Osteoblast (primary cell): Measurements from ENCODE around the gene ARHGAP18. TPM values are rescaled to one million over a fixed set of nuclear protein-coding genes. Genes with fewer than 3 reads are reported as not detected.

Source experiments
- DNase-seq: peaks from one replicate; pipeline ENCODE4 v3.0.0; 2011; ENCODE audit warnings: low spot score, mixed read lengths; ENCODE audit not compliant: insufficient read length; ENCODE audit errors: missing footprints
- H2AFZ ChIP-seq: 2 replicates; pipeline ENCODE4 v1.6.0; 2011; ENCODE audit warnings: mild to moderate bottlenecking, low read length
- H3K27ac ChIP-seq: 2 replicates; pipeline ENCODE4 v1.5.1; 2011; ENCODE audit warnings: mild to moderate bottlenecking, low read depth, low read length, moderate library complexity
- H3K27me3 ChIP-seq: 2 replicates; pipeline ENCODE4 v1.6.0; 2012; ENCODE audit warnings: mild to moderate bottlenecking, control low read depth, inconsistent platforms, low read length, moderate library complexity; ENCODE audit not compliant: insufficient read depth
- H3K36me3 ChIP-seq: 2 replicates; pipeline ENCODE4 v1.5.1; 2011; ENCODE audit warnings: mild to moderate bottlenecking, low read length, control low read depth, moderate library complexity; ENCODE audit not compliant: insufficient read depth
- H3K4me1 ChIP-seq: 2 replicates; pipeline ENCODE4 v1.5.1; 2011; ENCODE audit warnings: mild to moderate bottlenecking, low read length, control low read depth, moderate library complexity; ENCODE audit not compliant: insufficient read depth
- H3K4me2 ChIP-seq: 2 replicates; pipeline ENCODE4 v1.6.0; 2011; ENCODE audit warnings: mild to moderate bottlenecking, low read length; ENCODE audit not compliant: insufficient read depth
- H3K4me3 ChIP-seq: fragments of 200-600 bp; sonication (generic); 3 replicates; pipeline ENCODE4 v1.5.1; 2012; ENCODE audit warnings: mild to moderate bottlenecking, low read length, inconsistent platforms; ENCODE audit not compliant: insufficient read depth
- H3K79me2 ChIP-seq: 2 replicates; pipeline ENCODE4 v1.6.0; 2012; ENCODE audit warnings: mild to moderate bottlenecking, low read length, control low read depth, inconsistent platforms; ENCODE audit not compliant: insufficient read depth
- H3K9me3 ChIP-seq: 2 replicates; pipeline ENCODE4 v1.5.1; 2011; ENCODE audit warnings: low read depth, low read length, control low read depth
- H4K20me1 ChIP-seq: 2 replicates; pipeline ENCODE4 v1.6.0; 2012; ENCODE audit warnings: mild to moderate bottlenecking, low read length, control low read depth; ENCODE audit not compliant: insufficient read depth
- CTCF ChIP-seq: IDR thresholded peaks from 2 replicates; pipeline ENCODE4 v1.5.1; 2011; ENCODE audit warnings: mild to moderate bottlenecking, low read depth, low read length, moderate library complexity; ENCODE audit errors: extremely low read depth
- total RNA-seq: library from RNA; depleted of rRNA; stranded (reverse); fragments of >200 nt; gene quantifications from 2 replicates; pipeline ENCODE4 v1.2.3, GENCODE V29; 2012

The ARHGAP18 gene
- total RNA-seq, 1 donor = 21.0 TPM

- H2AFZ ChIP-seq = no peak overlapping the region
- H3K27ac ChIP-seq = no peak overlapping the region
- H3K27me3 ChIP-seq = no peaks in the 10 kb centered on the region
- no peaks in the 10 kb centered on the region for H4K20me1 ChIP-seq
- no peaks in the 10 kb centered on the region for H3K79me2 ChIP-seq
- H3K4me1 ChIP-seq = no peaks in the 10 kb centered on the region
- H3K4me2 ChIP-seq = no peak overlapping the region
- H3K9me3 ChIP-seq = no peaks in the 10 kb centered on the region
- no peak for TF ChIP-seq CTCF
- H3K4me3 ChIP-seq = no peak overlapping the region
- H3K36me3 ChIP-seq = peaks cover 39% of the 10 kb centered on the region
- DNase-seq = no peak
These were observed 126.1 kb downstream of the ARHGAP18 start for GRCh38 chr6:129583866-129584265.

DNA sequence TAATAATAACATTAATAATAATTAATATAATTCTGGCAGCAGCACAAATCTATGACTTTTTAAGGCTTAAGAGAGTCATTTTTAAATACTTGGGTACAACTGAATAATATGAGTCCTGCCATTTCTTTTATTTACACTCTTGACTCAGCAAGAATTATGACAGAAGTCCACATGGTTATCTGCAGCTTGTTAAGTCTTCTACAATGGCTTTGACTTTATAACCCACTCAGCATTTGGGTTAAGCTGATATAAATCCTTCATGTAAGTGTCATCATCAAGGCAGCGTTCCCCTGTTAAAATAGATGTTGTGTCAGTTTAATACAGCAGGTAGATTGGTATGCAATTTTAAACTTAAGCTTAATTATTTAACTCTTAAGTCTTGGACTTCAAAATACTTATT lies 131.7 kb downstream of the ARHGAP18 start:
- no peaks in the 10 kb centered on the region for H3K79me2 ChIP-seq
- H2AFZ ChIP-seq = no peak overlapping the region
- H3K4me2 ChIP-seq = no peak overlapping the region
- H3K4me1 ChIP-seq = peaks cover 10% of the 10 kb centered on the region
- peaks cover 29% of the 10 kb centered on the region for H3K36me3 ChIP-seq
- no peak overlapping the region for H3K4me3 ChIP-seq
- no peaks in the 10 kb centered on the region for H3K27me3 ChIP-seq
- no peak for DNase-seq
- no peaks in the 10 kb centered on the region for H3K9me3 ChIP-seq
- H3K27ac ChIP-seq = no peak overlapping the region
- TF ChIP-seq CTCF = no peak
- no peaks in the 10 kb centered on the region for H4K20me1 ChIP-seq

- no peak overlapping the region for H3K4me2 ChIP-seq
These were observed 132.3 kb downstream of the ARHGAP18 start for GRCh38 chr6:129577691-129578090.

GRCh38 chr6:129576456-129576855 lies 133.5 kb downstream of the ARHGAP18 start:
- H3K4me3 ChIP-seq = no peak overlapping the region
- H3K79me2 ChIP-seq = no peaks in the 10 kb centered on the region
- H3K36me3 ChIP-seq = peaks cover 10% of the 10 kb centered on the region
- no peak overlapping the region for H3K27ac ChIP-seq
- no peaks in the 10 kb centered on the region for H3K27me3 ChIP-seq
- no peak overlapping the region for H2AFZ ChIP-seq
- no peaks in the 10 kb centered on the region for H3K9me3 ChIP-seq
- no peak overlapping the region for H3K4me2 ChIP-seq
- peaks cover 10% of the 10 kb centered on the region for H3K4me1 ChIP-seq
- no peaks in the 10 kb centered on the region for H4K20me1 ChIP-seq
- DNase-seq = no peak
- no peak for TF ChIP-seq CTCF

More at GRCh38 chr6:129577691-129578090, 132.3 kb downstream of the ARHGAP18 start:
- H3K9me3 ChIP-seq = no peaks in the 10 kb centered on the region
- H3K4me1 ChIP-seq = peaks cover 10% of the 10 kb centered on the region
- no peak overlapping the region for H3K4me3 ChIP-seq
- no peak overlapping the region for H3K27ac ChIP-seq
- peaks cover 22% of the 10 kb centered on the region for H3K36me3 ChIP-seq
- no peak for DNase-seq
- H3K27me3 ChIP-seq = no peaks in the 10 kb centered on the region
- no peak for TF ChIP-seq CTCF
- no peaks in the 10 kb centered on the region for H3K79me2 ChIP-seq
- no peak overlapping the region for H2AFZ ChIP-seq
- H4K20me1 ChIP-seq = no peaks in the 10 kb centered on the region
